CD14-positive monocyte (primary cell): Measurements from ENCODE around the gene EYS. TPM values are rescaled to one million over a fixed set of nuclear protein-coding genes. Genes with fewer than 3 reads are reported as not detected.

ENCODE experiments used
- DNase-seq, 3 donors: peaks; one replicate each; pipeline ENCODE4 v3.0.0-alpha.2; 2011 to 2022
- H2AFZ ChIP-seq: 2 replicates; pipeline ENCODE4 v1.6.0; 2012; ENCODE audit warnings: mild to moderate bottlenecking, low read depth, low read length, inconsistent platforms; ENCODE audit not compliant: insufficient read depth, poor library complexity, severe bottlenecking
- H3K27ac ChIP-seq, 2 donors: 1 replicate in 1 of 2; 2 replicates in 1 of 2; pipeline ENCODE4 v1.5.1; 2012 to 2013; ENCODE audit warnings: low read length in 2 of 2, control low read depth in 1 of 2, inconsistent platforms in 1 of 2, low read depth in 1 of 2, mild to moderate bottlenecking in 1 of 2
- H3K27me3 ChIP-seq, 2 donors: one replicate each; pipeline versions ENCODE4 v1.6.0 to v1.6.1; 2011 to 2013; ENCODE audit warnings: low read length in 2 of 2; ENCODE audit not compliant: control insufficient read depth in 2 of 2, insufficient read depth in 2 of 2
- H3K36me3 ChIP-seq, 2 donors: replicated peaks in 1 of 2; 1 replicate in 1 of 2; 2 replicates in 1 of 2; pipeline versions ENCODE4 v1.5.1 to v1.6.1; 2012 to 2013; ENCODE audit warnings: low read length in 2 of 2, control low read depth in 1 of 2, inconsistent platforms in 1 of 2, mild to moderate bottlenecking in 1 of 2; ENCODE audit not compliant: insufficient read depth in 2 of 2, control insufficient read depth in 1 of 2
- H3K4me1 ChIP-seq, 2 donors: 1 replicate in 1 of 2; 2 replicates in 1 of 2; pipeline versions ENCODE4 v1.5.1 to v1.6.1; 2012 to 2013; ENCODE audit warnings: low read length in 2 of 2, control low read depth in 1 of 2, inconsistent platforms in 1 of 2, mild to moderate bottlenecking in 1 of 2, moderate library complexity in 1 of 2; ENCODE audit not compliant: insufficient read depth in 2 of 2, control insufficient read depth in 1 of 2
- H3K4me2 ChIP-seq: replicated peaks from 2 replicates; pipeline ENCODE3; 2012; ENCODE audit warnings: low read length, moderate library complexity, mild to moderate bottlenecking; ENCODE audit not compliant: poor library complexity, severe bottlenecking; ENCODE audit errors: extremely low read depth
- H3K4me3 ChIP-seq, 3 experiments: fragments of 200-600 bp in 1 of 3; sonication (generic) in 1 of 3; replicated peaks in 1 of 3; 1 replicate in 2 of 3; 2 replicates in 1 of 3; pipeline ENCODE4 v1.5.1; 2011 to 2013; ENCODE audit warnings: low read length in 3 of 3, mild to moderate bottlenecking in 3 of 3, control low read depth in 2 of 3, low read depth in 2 of 3, inconsistent platforms in 1 of 3, moderate library complexity in 1 of 3
- H3K79me2 ChIP-seq: 2 replicates; pipeline ENCODE4 v1.6.0; 2012; ENCODE audit warnings: mild to moderate bottlenecking, control low read depth, inconsistent platforms, low read length, moderate library complexity; ENCODE audit not compliant: insufficient read depth
- H3K9ac ChIP-seq: 2 replicates; pipeline ENCODE4 v1.6.0; 2017; ENCODE audit warnings: low read length, mild to moderate bottlenecking; ENCODE audit not compliant: insufficient read depth, poor library complexity, severe bottlenecking
- H3K9me3 ChIP-seq, 2 donors: replicated peaks in 1 of 2; 1 replicate in 1 of 2; 2 replicates in 1 of 2; pipeline versions ENCODE4 v1.5.1 to v1.6.1; 2012 to 2013; ENCODE audit warnings: low read length in 2 of 2, control low read depth in 1 of 2; ENCODE audit not compliant: control insufficient read depth in 1 of 2, insufficient read depth in 1 of 2
- H4K20me1 ChIP-seq: 2 replicates; pipeline ENCODE4 v1.6.0; 2012; ENCODE audit warnings: mild to moderate bottlenecking, low read length, control low read depth, moderate library complexity; ENCODE audit not compliant: insufficient read depth
- H3K27ac Mint-ChIP-seq, 7 donors: one replicate each; pipeline ENCODE4 v1.8.0; 2020; ENCODE audit warnings: mild to moderate bottlenecking in 7 of 7, mixed read lengths in 7 of 7, moderate library complexity in 6 of 7, inconsistent platforms in 2 of 7
- H3K27me3 Mint-ChIP-seq, 3 donors: one replicate each; pipeline ENCODE4 v1.8.0; 2021 to 2022; ENCODE audit warnings: low read depth in 3 of 3, mild to moderate bottlenecking in 3 of 3, mixed read lengths in 3 of 3, moderate library complexity in 3 of 3, inconsistent platforms in 1 of 3
- H3K36me3 Mint-ChIP-seq, 2 donors: one replicate each; pipeline ENCODE4 v1.8.0; 2020; ENCODE audit warnings: mixed read lengths in 2 of 2, inconsistent platforms in 1 of 2, mild to moderate bottlenecking in 1 of 2
- H3K4me1 Mint-ChIP-seq: one replicate; pipeline ENCODE4 v1.8.0; 2020; ENCODE audit warnings: mild to moderate bottlenecking, mixed read lengths
- H3K4me3 Mint-ChIP-seq, 2 donors: one replicate each; pipeline ENCODE4 v1.8.0; 2020; ENCODE audit warnings: mild to moderate bottlenecking in 2 of 2, mixed read lengths in 2 of 2, moderate library complexity in 1 of 2
- H3K9me3 Mint-ChIP-seq, 7 donors: one replicate each; pipeline ENCODE4 v1.8.0; 2020 to 2022; ENCODE audit warnings: mixed read lengths in 7 of 7, mild to moderate bottlenecking in 6 of 7, moderate library complexity in 6 of 7, inconsistent platforms in 2 of 7
- CTCF ChIP-seq: fragments of 200-600 bp; IDR thresholded peaks from one replicate; pipeline ENCODE4 v1.8.0; 2022; ENCODE audit warnings: antibody characterized with exemption, mild to moderate bottlenecking
- WGBS: methylation state at CpG from one replicate; pipeline ENCODE4 v1.1.5; 2013; ENCODE audit warnings: missing lambda C conversion rate; ENCODE audit not compliant: insufficient coverage; 5-methylcytosine and 5-hydroxymethylcytosine counted together
- intact Hi-C, 2 donors: fragments of 100-400 bp; cut with micrococcal nuclease; formaldehyde crosslinking; loops; one replicate each; pipeline versions ENCODE4 v1.15.0 to v1.15.1; 2023
- polyA plus RNA-seq, 3 donors: library from polyadenylated mRNA; depleted of rRNA in 1 of 3; unstranded in 2 of 3; stranded (reverse) in 1 of 3; fragments of 300-500 nt in 2 of 3; fragments of >200 nt in 1 of 3; fragmentation: Illumina TruSeq in 2 of 3; gene quantifications; 1 replicate in 2 of 3; 2 replicates in 1 of 3; pipeline ENCODE4 v1.2.3, GENCODE V29; 2012 to 2021

Gene EYS
- polyA plus RNA-seq, 3 donors: 0.01 to 0.03 TPM; not detected in 1

GRCh38 chr6:64197246-64197645 is 1509.8 kb downstream of the EYS start:
- Histone ChIP-seq H3K4me3 (no peak overlapping the region), H3K4me1 (no peaks in the 10 kb centered on the region), H3K4me2 (no peak overlapping the region), H3K36me3 (no peaks in the 10 kb centered on the region), H3K9ac (no peak overlapping the region), H2AFZ (no peak overlapping the region), H4K20me1 (no peaks in the 10 kb centered on the region), H3K27ac (no peak overlapping the region), H3K79me2 (no peaks in the 10 kb centered on the region), H3K27me3 (no peaks in the 10 kb centered on the region), H3K9me3 (peaks cover 0 to 4% of the 10 kb centered on the region in 2 donors)
- Mint-ChIP-seq H3K4me3 (no peak overlapping the region), H3K27me3 (peaks cover 0 to 1% (median 0%) of the 10 kb centered on the region in 3 donors), H3K9me3 (peaks cover 0 to 13% (median 2%) of the 10 kb centered on the region in 7 donors), H3K36me3 (no peaks in the 10 kb centered on the region), H3K27ac (no peak overlapping the region), H3K4me1 (no peaks in the 10 kb centered on the region)
- TF ChIP-seq CTCF: no peak
- no peak for DNase-seq
- intact Hi-C loops: no loop called here
- no CpG with 5 or more reads among the region's 1 CpG for WGBS

GRCh38 chr6:64186592-64186991 is 1520.4 kb downstream of the EYS start:
- H3K27ac Mint-ChIP-seq: no peak overlapping the region
- WGBS: no CpG with 5 or more reads among the region's 8 CpGs
- no peak overlapping the region for H3K4me3 ChIP-seq
- no peaks in the 10 kb centered on the region for H3K4me1 Mint-ChIP-seq
- H3K27me3 Mint-ChIP-seq: no peaks in the 10 kb centered on the region
- no peak overlapping the region for H3K27ac ChIP-seq
- no peak for TF ChIP-seq CTCF
- no peak overlapping the region for H3K4me3 Mint-ChIP-seq
- H3K79me2 ChIP-seq: no peaks in the 10 kb centered on the region
- H2AFZ ChIP-seq: no peak overlapping the region
- no peaks in the 10 kb centered on the region for H3K36me3 ChIP-seq
- intact Hi-C loops: no loop called here
- peaks cover 3 to 4% of the 10 kb centered on the region in 2 donors for H3K9me3 ChIP-seq
- no peaks in the 10 kb centered on the region for H3K4me1 ChIP-seq
- H4K20me1 ChIP-seq: no peaks in the 10 kb centered on the region
- no peak overlapping the region for H3K9ac ChIP-seq
- H3K4me2 ChIP-seq: no peak overlapping the region
- no peaks in the 10 kb centered on the region for H3K27me3 ChIP-seq
- H3K9me3 Mint-ChIP-seq: peaks cover 0 to 11% (median 4%) of the 10 kb centered on the region in 7 donors
- DNase-seq: no peak
- H3K36me3 Mint-ChIP-seq: no peaks in the 10 kb centered on the region
